Muscle of leg (tissue), 11 donors: ENCODE measurements around the gene MAN2B2. TPM values are rescaled to one million over a fixed set of nuclear protein-coding genes. Genes with fewer than 3 reads are reported as not detected.

Source experiments
- DNase-seq: peaks from one replicate; pipeline ENCODE4 v3.0.0; 2013
- H3K27ac ChIP-seq: one replicate; pipeline ENCODE4 v1.5.1; 2013; ENCODE audit warnings: mild to moderate bottlenecking, low read length, control low read depth
- H3K27me3 ChIP-seq: one replicate; pipeline ENCODE4 v1.6.1; 2013; ENCODE audit warnings: low read length; ENCODE audit not compliant: control insufficient read depth, insufficient read depth
- H3K36me3 ChIP-seq: one replicate; pipeline ENCODE4 v1.6.1; 2013; ENCODE audit warnings: low read length; ENCODE audit not compliant: control insufficient read depth, insufficient read depth
- H3K4me1 ChIP-seq: one replicate; pipeline ENCODE4 v1.6.1; 2013; ENCODE audit warnings: low read length; ENCODE audit not compliant: control insufficient read depth, insufficient read depth
- H3K4me3 ChIP-seq: one replicate; pipeline ENCODE4 v1.5.1; 2013; ENCODE audit warnings: low read length, control low read depth
- H3K9me3 ChIP-seq: replicated peaks from 2 replicates; pipeline ENCODE4 v1.6.1; 2013; ENCODE audit warnings: low read depth, low read length; ENCODE audit not compliant: control insufficient read depth
- whole genome bisulfite sequencing: methylation state at CpG from one replicate; pipeline ENCODE4 v1.1.5; 2013; ENCODE audit warnings: missing lambda C conversion rate; ENCODE audit not compliant: insufficient coverage; 5-methylcytosine and 5-hydroxymethylcytosine counted together
- polyA plus RNA-seq, 8 donors: library from polyadenylated mRNA; unstranded; fragments of 120-200 nt; gene quantifications; one replicate each; pipeline versions ENCODE4 v1.2.1 to v1.2.3, GENCODE V29; 2013; ENCODE audit warnings: inconsistent platforms in 1 of 8, low replicate concordance in 1 of 8; ENCODE audit not compliant: insufficient read length in 8 of 8, insufficient read depth in 1 of 8
- total RNA-seq: library from RNA; stranded (reverse); fragments of 120-200 nt; gene quantifications from one replicate; pipeline ENCODE4 v1.2.4, GENCODE V29; 2013

Gene MAN2B2
- total and polyA plus RNA-seq, 9 donors, result 4.9 to 12.1 (median 8.7) TPM

- no peak overlapping the region for H3K27ac ChIP-seq
- peaks cover 69% of the 10 kb centered on the region for H3K27me3 ChIP-seq
- no peak for DNase-seq
- peaks cover 12% of the 10 kb centered on the region for H3K4me1 ChIP-seq
- WGBS, result 55% methylated on average over 14 of the region's 14 CpGs
- H3K4me3 ChIP-seq, result no peak overlapping the region
- H3K36me3 ChIP-seq, result no peaks in the 10 kb centered on the region
- no peaks in the 10 kb centered on the region for H3K9me3 ChIP-seq
Measured at GRCh38 chr4:6565691-6566390, 9.1 kb upstream of the MAN2B2 start.

- no peaks in the 10 kb centered on the region for H3K9me3 ChIP-seq
- DNase-seq, result no peak
- WGBS, result 66% methylated on average over 9 of the region's 13 CpGs
Measured at GRCh38 chr4:6566391-6567190, 8.4 kb upstream of the MAN2B2 start.

GRCh38 chr4:6567218-6567617, 7.8 kb upstream of the MAN2B2 start:
- DNase-seq, result no peak
- WGBS, result no CpG with 5 or more reads among the region's 1 CpG
- H3K27ac ChIP-seq, result no peak overlapping the region
- no peaks in the 10 kb centered on the region for H3K9me3 ChIP-seq
- H3K27me3 ChIP-seq, result peaks cover 65% of the 10 kb centered on the region
- peaks cover 12% of the 10 kb centered on the region for H3K4me1 ChIP-seq
- no peak overlapping the region for H3K4me3 ChIP-seq
- no peaks in the 10 kb centered on the region for H3K36me3 ChIP-seq

More at GRCh38 chr4:6566391-6567190, 8.4 kb upstream of the MAN2B2 start:
- H3K4me3 ChIP-seq, result no peak overlapping the region
- H3K36me3 ChIP-seq, result no peaks in the 10 kb centered on the region
- H3K27ac ChIP-seq, result no peak overlapping the region
- H3K4me1 ChIP-seq, result peaks cover 12% of the 10 kb centered on the region
- peaks cover 68% of the 10 kb centered on the region for H3K27me3 ChIP-seq

GRCh38 chr4:6568148-6568547, 6.8 kb upstream of the MAN2B2 start:
- 95% methylated on average over 3 of the region's 7 CpGs for WGBS
- Histone ChIP-seq H3K27ac (no peak overlapping the region), H3K9me3 (no peaks in the 10 kb centered on the region), H3K27me3 (peaks cover 57% of the 10 kb centered on the region), H3K4me1 (peaks cover 7% of the 10 kb centered on the region), H3K36me3 (no peaks in the 10 kb centered on the region), H3K4me3 (no peak overlapping the region)
- no peak for DNase-seq

GRCh38 chr4:6568689-6569332, 6.2 kb upstream of the MAN2B2 start:
- Histone ChIP-seq H3K27ac (no peak overlapping the region), H3K9me3 (no peaks in the 10 kb centered on the region), H3K4me3 (no peak overlapping the region), H3K27me3 (peaks cover 61% of the 10 kb centered on the region), H3K36me3 (no peaks in the 10 kb centered on the region), H3K4me1 (peaks cover 5% of the 10 kb centered on the region)
- 79% methylated on average over 12 of the region's 13 CpGs for WGBS
- no peak for DNase-seq

- 83% methylated on average over 1 of the region's 3 CpGs for WGBS
- Histone ChIP-seq H3K4me1 (peaks cover 15% of the 10 kb centered on the region), H3K27me3 (peaks cover 36% of the 10 kb centered on the region), H3K27ac (no peak overlapping the region), H3K9me3 (no peaks in the 10 kb centered on the region), H3K4me3 (no peak overlapping the region), H3K36me3 (no peaks in the 10 kb centered on the region)
- no peak for DNase-seq
Measured at GRCh38 chr4:6571608-6572007, 3.4 kb upstream of the MAN2B2 start.

- Histone ChIP-seq H3K36me3 (peaks cover 8% of the 10 kb centered on the region), H3K4me3 (no peak overlapping the region), H3K27me3 (peaks cover 24% of the 10 kb centered on the region), H3K9me3 (no peaks in the 10 kb centered on the region), H3K4me1 (peaks cover 15% of the 10 kb centered on the region), H3K27ac (no peak overlapping the region)
- no peak for DNase-seq
- 31% methylated on average over 2 of the region's 6 CpGs for WGBS
Measured at GRCh38 chr4:6573551-6573950, 1.4 kb upstream of the MAN2B2 start.

- Histone ChIP-seq H3K27me3 (peaks cover 24% of the 10 kb centered on the region), H3K9me3 (no peaks in the 10 kb centered on the region), H3K36me3 (peaks cover 8% of the 10 kb centered on the region), H3K4me1 (peaks cover 15% of the 10 kb centered on the region), H3K27ac (no peak overlapping the region), H3K4me3 (peak overlapping the region; percentile 63)
- WGBS, result 40% methylated on average over 9 of the region's 16 CpGs
- no peak for DNase-seq
Measured at GRCh38 chr4:6573986-6574746, 823 bp upstream of the MAN2B2 start.

GRCh38 chr4:6575503-6576240, 683 bp downstream of the MAN2B2 start:
- 72% methylated on average over 13 of the region's 17 CpGs for WGBS

More at GRCh38 chr4:6575503-6576240, 683 bp downstream of the MAN2B2 start:
- no peaks in the 10 kb centered on the region for H3K9me3 ChIP-seq
- H3K4me1 ChIP-seq, result peaks cover 15% of the 10 kb centered on the region
- H3K4me3 ChIP-seq, result peak overlapping the region; percentile 63
- peaks cover 15% of the 10 kb centered on the region for H3K36me3 ChIP-seq
- DNase-seq, result no peak
- no peak overlapping the region for H3K27ac ChIP-seq
- H3K27me3 ChIP-seq, result peaks cover 21% of the 10 kb centered on the region
